ENCODE results near the gene PRDM16. TPM values are rescaled to one million over a fixed set of nuclear protein-coding genes. Genes with fewer than 3 reads are reported as not detected.
A peak's percentile ranks its signal among the peaks of the same experiment; 100 is the strongest.

PRDM16 gene
- total and polyA plus RNA-seq, 2 experiments from 2014 or later, result 41.8 to 55.8 TPM

GRCh38 chr1:3312310-3312897 lies 243.4 kb downstream of the PRDM16 start:
- no peak for TF ChIP-seq CTCF (IDR thresholded peaks at IDR 0.05; ENCODE audit: low read depth, low read length)
- Histone ChIP-seq H3K36me3 (no peaks in the 10 kb centered on the region), H3K4me1 (ENCODE audit: low read depth) (peaks cover 50% of the 10 kb centered on the region), H3K27me3 (no peaks in the 10 kb centered on the region), H3K27ac (peak overlapping the region; percentile 86), H3K9me3 (ENCODE audit: low read depth) (no peaks in the 10 kb centered on the region), H3K4me3 (no peak overlapping the region)
- DNase-seq (ENCODE audit: low read depth in 1 of 2, low spot score in 1 of 2), result no peak

- H3K27me3 ChIP-seq, result no peaks in the 10 kb centered on the region
- peaks cover 50% of the 10 kb centered on the region for H3K4me1 ChIP-seq (ENCODE audit: low read depth)
- peak overlapping the region; percentile 86 for H3K27ac ChIP-seq
- DNase-seq (ENCODE audit: low read depth in 1 of 2, low spot score in 1 of 2), result peak; percentile 75 to 99
- no peak for TF ChIP-seq CTCF (IDR thresholded peaks at IDR 0.05; ENCODE audit: low read depth, low read length)
- no peaks in the 10 kb centered on the region for H3K9me3 ChIP-seq (ENCODE audit: low read depth)
- H3K36me3 ChIP-seq, result no peaks in the 10 kb centered on the region
- H3K4me3 ChIP-seq, result no peak overlapping the region
Observed at GRCh38 chr1:3312898-3313575, 244.0 kb downstream of the PRDM16 start.

- Histone ChIP-seq H3K36me3 (no peaks in the 10 kb centered on the region), H3K27ac (peak overlapping the region; percentile 86), H3K9me3 (ENCODE audit: low read depth) (no peaks in the 10 kb centered on the region), H3K4me3 (no peak overlapping the region), H3K27me3 (no peaks in the 10 kb centered on the region), H3K4me1 (ENCODE audit: low read depth) (peaks cover 50% of the 10 kb centered on the region)
- DNase-seq (ENCODE audit: low read depth in 1 of 2, low spot score in 1 of 2), result peak in 1 of 2 donors; percentile 96
- no peak for TF ChIP-seq CTCF (IDR thresholded peaks at IDR 0.05; ENCODE audit: low read depth, low read length)
Observed at GRCh38 chr1:3313576-3313950, 244.6 kb downstream of the PRDM16 start.

GRCh38 chr1:3314491-3315381 lies 245.7 kb downstream of the PRDM16 start:
- no peaks in the 10 kb centered on the region for H3K36me3 ChIP-seq
- no peak overlapping the region for H3K4me3 ChIP-seq
- no peak overlapping the region for H3K27ac ChIP-seq
- no peak for TF ChIP-seq CTCF (IDR thresholded peaks at IDR 0.05; ENCODE audit: low read depth, low read length)
- peaks cover 62% of the 10 kb centered on the region for H3K4me1 ChIP-seq (ENCODE audit: low read depth)
- no peaks in the 10 kb centered on the region for H3K27me3 ChIP-seq
- no peaks in the 10 kb centered on the region for H3K9me3 ChIP-seq (ENCODE audit: low read depth)
- DNase-seq (ENCODE audit: low read depth in 1 of 2, low spot score in 1 of 2), result peak in 1 of 2 donors; percentile 66

- no peaks in the 10 kb centered on the region for H3K27me3 ChIP-seq
- no peak for TF ChIP-seq CTCF (IDR thresholded peaks at IDR 0.05; ENCODE audit: low read depth, low read length)
Observed at GRCh38 chr1:3315399-3316339, 246.7 kb downstream of the PRDM16 start.

More at GRCh38 chr1:3315399-3316339, 246.7 kb downstream of the PRDM16 start:
- Histone ChIP-seq H3K9me3 (ENCODE audit: low read depth) (no peaks in the 10 kb centered on the region), H3K36me3 (no peaks in the 10 kb centered on the region), H3K4me1 (ENCODE audit: low read depth) (peaks cover 65% of the 10 kb centered on the region), H3K4me3 (no peak overlapping the region), H3K27ac (peak overlapping the region; percentile 26)
- DNase-seq (ENCODE audit: low read depth in 1 of 2, low spot score in 1 of 2), result no peak

Measured in cardiac muscle cell (in vitro differentiated cells and primary cell).